ENCODE data around the gene PRDM10.

- TF ChIP-seq, protein P1, sequence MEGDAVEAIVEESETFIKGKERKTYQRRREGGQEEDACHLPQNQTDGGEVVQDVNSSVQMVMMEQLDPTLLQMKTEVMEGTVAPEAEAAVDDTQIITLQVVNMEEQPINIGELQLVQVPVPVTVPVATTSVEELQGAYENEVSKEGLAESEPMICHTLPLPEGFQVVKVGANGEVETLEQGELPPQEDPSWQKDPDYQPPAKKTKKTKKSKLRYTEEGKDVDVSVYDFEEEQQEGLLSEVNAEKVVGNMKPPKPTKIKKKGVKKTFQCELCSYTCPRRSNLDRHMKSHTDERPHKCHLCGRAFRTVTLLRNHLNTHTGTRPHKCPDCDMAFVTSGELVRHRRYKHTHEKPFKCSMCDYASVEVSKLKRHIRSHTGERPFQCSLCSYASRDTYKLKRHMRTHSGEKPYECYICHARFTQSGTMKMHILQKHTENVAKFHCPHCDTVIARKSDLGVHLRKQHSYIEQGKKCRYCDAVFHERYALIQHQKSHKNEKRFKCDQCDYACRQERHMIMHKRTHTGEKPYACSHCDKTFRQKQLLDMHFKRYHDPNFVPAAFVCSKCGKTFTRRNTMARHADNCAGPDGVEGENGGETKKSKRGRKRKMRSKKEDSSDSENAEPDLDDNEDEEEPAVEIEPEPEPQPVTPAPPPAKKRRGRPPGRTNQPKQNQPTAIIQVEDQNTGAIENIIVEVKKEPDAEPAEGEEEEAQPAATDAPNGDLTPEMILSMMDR (IDR thresholded peaks at IDR 0.05) = no peak
- TF ChIP-seq POLR2A (IDR thresholded peaks at IDR 0.05) = no peak
- TF ChIP-seq POLR2AphosphoS5 (IDR thresholded peaks at IDR 0.05) = no peak
- no peak for TF ChIP-seq EP300 (IDR thresholded peaks at IDR 0.05)
Measured at GRCh38 chr11:129884581-129884980, 118.1 kb downstream of the PRDM10 start.

Data from gastroesophageal sphincter (tissue), 3 donors.